GM21717 (cell line): ENCODE results near the gene SPX.

Experiments
- ATAC-seq: cut with Tn5 transposase; IDR thresholded peaks from one replicate; pipeline ENCODE4 v1.9.1; 2021; ENCODE audit warnings: mild to moderate bottlenecking, moderate library complexity; ENCODE audit not compliant: unreplicated experiment

SPX gene

GRCh38 chr12:21577516-21577915 lies 51.4 kb downstream of the SPX start:
- no peak for ATAC-seq

- no peak for ATAC-seq
Measured at GRCh38 chr12:21580748-21581516, 54.8 kb downstream of the SPX start.
